ENCODE results near the gene CACNB4. TPM values are rescaled to one million over a fixed set of nuclear protein-coding genes. Genes with fewer than 3 reads are reported as not detected.

The CACNB4 gene
- total and polyA plus RNA-seq, 2 of the 4 experiments (the other 2 are of a cell fraction) = 0.12 to 0.36 TPM

GRCh38 chr2:151819920-151820319, 278.9 kb downstream of the CACNB4 start:
- H4K91ac ChIP-seq (ENCODE audit: insufficient read depth, low read depth, low read length) = no peak overlapping the region
- H3K56ac ChIP-seq (ENCODE audit: extremely low read depth, insufficient read depth, low read length) = no peak overlapping the region
- H2AK5ac ChIP-seq (ENCODE audit: low read depth, low read length) = no peak overlapping the region
- BruUV-seq (replicated peaks) = no TSS peak
- ChIA-PET POLR2A (ENCODE audit: unreplicated experiment) (no interaction called here), CTCF (no interaction called here)
- no peak overlapping the region for H2BK20ac ChIP-seq (ENCODE audit: low read depth, low read length)
- H3K23ac ChIP-seq (ENCODE audit: low read depth, low read length) = no peak overlapping the region
- no peak overlapping the region for H2BK15ac ChIP-seq (ENCODE audit: low read depth, low read length)
- no peak overlapping the region for H2AK9ac ChIP-seq (replicated peaks; ENCODE audit: low read depth, low read length, poor library complexity)
- no peak overlapping the region for H3K4me3 ChIP-seq (ENCODE audit: insufficient read depth, low read depth, low read length)
- H4K5ac ChIP-seq (ENCODE audit: low read depth, low read length) = no peak overlapping the region
- no peak overlapping the region for H3K4ac ChIP-seq (ENCODE audit: low read depth, low read length)
- H3K27me3 ChIP-seq (ENCODE audit: control insufficient read depth, insufficient read depth, low read length) = no peaks in the 10 kb centered on the region
- no CpG with 5 or more reads among the region's 2 CpGs for WGBS, 2 experiments (ENCODE audit: extremely low coverage in 2 of 2, insufficient read length in 1 of 2)
- no peak overlapping the region for H3K4me2 ChIP-seq (ENCODE audit: low read depth, low read length)
- TF ChIP-seq MXI1 (IDR thresholded peaks at IDR 0.05; ENCODE audit: borderline replicate concordance, low read depth, low read length) = no peak
- TF ChIP-seq, protein P1, sequence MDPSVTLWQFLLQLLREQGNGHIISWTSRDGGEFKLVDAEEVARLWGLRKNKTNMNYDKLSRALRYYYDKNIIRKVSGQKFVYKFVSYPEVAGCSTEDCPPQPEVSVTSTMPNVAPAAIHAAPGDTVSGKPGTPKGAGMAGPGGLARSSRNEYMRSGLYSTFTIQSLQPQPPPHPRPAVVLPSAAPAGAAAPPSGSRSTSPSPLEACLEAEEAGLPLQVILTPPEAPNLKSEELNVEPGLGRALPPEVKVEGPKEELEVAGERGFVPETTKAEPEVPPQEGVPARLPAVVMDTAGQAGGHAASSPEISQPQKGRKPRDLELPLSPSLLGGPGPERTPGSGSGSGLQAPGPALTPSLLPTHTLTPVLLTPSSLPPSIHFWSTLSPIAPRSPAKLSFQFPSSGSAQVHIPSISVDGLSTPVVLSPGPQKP (IDR thresholded peaks at IDR 0.05; ENCODE audit: borderline replicate concordance, low read depth, low read length) = no peak
- TF ChIP-seq MAZ (IDR thresholded peaks at IDR 0.05; ENCODE audit: borderline replicate concordance, low read depth, low read length) = no peak
- no peak for TF ChIP-seq BHLHE40 (IDR thresholded peaks at IDR 0.05; ENCODE audit: low read depth, low read length)
- no peak for TF ChIP-seq RFX5 (IDR thresholded peaks at IDR 0.05; ENCODE audit: low read depth, low read length)
- no peak for TF ChIP-seq SMC3 (IDR thresholded peaks at IDR 0.05; ENCODE audit: low read depth, low read length)
- H3K36me3 ChIP-seq (ENCODE audit: control insufficient read depth, insufficient read depth, low read length) = peaks cover 5% of the 10 kb centered on the region; the same call in 1 of the 2 replicates
- H4K8ac ChIP-seq (ENCODE audit: low read depth in 2 of 2, low read length in 2 of 2) = no peak overlapping the region
- dilution Hi-C loops (cut with HindIII; ENCODE audit: low sequenced_read_pairs, unreplicated experiment) = no loop called here
- H3K79me1 ChIP-seq (ENCODE audit: low read depth in 1 of 2, low read length in 2 of 2) = peaks cover 21 to 60% of the 10 kb centered on the region in 2 experiments
- H2AFZ ChIP-seq (replicated peaks; ENCODE audit: low read length, poor library complexity) = no peak overlapping the region
- H3K4me1 ChIP-seq (ENCODE audit: control insufficient read depth, insufficient read depth, low read length) = peaks cover 2% of the 10 kb centered on the region; the same call in 1 of the 2 replicates
- 0 out of 2 replicates have a peak, but pooled peaks cover 3% of the 10 kb centered on the region for H3K9me1 ChIP-seq (ENCODE audit: insufficient read depth, low read length)
- ATAC-seq (ENCODE audit: low read depth) (no peak), DNase-seq (no peak)
- no peaks in the 10 kb centered on the region for H3K9me3 ChIP-seq (ENCODE audit: control insufficient read depth, insufficient read depth, low read length)
- intact Hi-C loops (cut with micrococcal nuclease) = no loop called here
- H3K14ac ChIP-seq (replicated peaks; ENCODE audit: low read depth, low read length) = no peak overlapping the region
- H4K20me1 ChIP-seq (ENCODE audit: insufficient read depth, low read length) = peaks cover 46% of the 10 kb centered on the region
- H3K9ac ChIP-seq (ENCODE audit: low read depth, low read length) = no peak overlapping the region
- no peak overlapping the region for H2BK120ac ChIP-seq (ENCODE audit: low read depth, low read length)
- H3K27ac ChIP-seq (ENCODE audit: insufficient read depth, low read length) = no peak overlapping the region
- in situ Hi-C loops (cut with MboI; ENCODE audit: low sequenced_read_pairs) = no loop called here
- no peak overlapping the region for H3K18ac ChIP-seq (ENCODE audit: low read depth, low read length)
- H2BK5ac ChIP-seq (ENCODE audit: low read depth, low read length, poor library complexity, severe bottlenecking) = no peak overlapping the region
